Activated T-helper 1 cell treated with anti-CD3 and anti-CD28 coated beads, Interleukin-2, amount 50 U/mL, for 16 hours (primary cell): ENCODE measurements around the gene SPG21.
"Not testable (repeated sequence)": the region's sequence is repeated elsewhere in the genome, so short reads cannot be mapped to it uniquely, and the experiment has no call there.

Experiments
- DNase-seq, 2 donors: peaks; one replicate each; pipeline ENCODE4 v3.0.0-alpha.2; 2020; ENCODE audit warnings: low read depth in 1 of 2, low spot score in 1 of 2

SPG21 gene, protein sequence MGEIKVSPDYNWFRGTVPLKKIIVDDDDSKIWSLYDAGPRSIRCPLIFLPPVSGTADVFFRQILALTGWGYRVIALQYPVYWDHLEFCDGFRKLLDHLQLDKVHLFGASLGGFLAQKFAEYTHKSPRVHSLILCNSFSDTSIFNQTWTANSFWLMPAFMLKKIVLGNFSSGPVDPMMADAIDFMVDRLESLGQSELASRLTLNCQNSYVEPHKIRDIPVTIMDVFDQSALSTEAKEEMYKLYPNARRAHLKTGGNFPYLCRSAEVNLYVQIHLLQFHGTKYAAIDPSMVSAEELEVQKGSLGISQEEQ

GRCh38 chr15:64989416-64990167 is at the start of gene SPG21:
SPG21 (minus strand) TSS chr15:64989914; CDS start chr15:64983569, 6,345 bp downstream.
- peak; percentile 78 to 88 for DNase-seq

DNA sequence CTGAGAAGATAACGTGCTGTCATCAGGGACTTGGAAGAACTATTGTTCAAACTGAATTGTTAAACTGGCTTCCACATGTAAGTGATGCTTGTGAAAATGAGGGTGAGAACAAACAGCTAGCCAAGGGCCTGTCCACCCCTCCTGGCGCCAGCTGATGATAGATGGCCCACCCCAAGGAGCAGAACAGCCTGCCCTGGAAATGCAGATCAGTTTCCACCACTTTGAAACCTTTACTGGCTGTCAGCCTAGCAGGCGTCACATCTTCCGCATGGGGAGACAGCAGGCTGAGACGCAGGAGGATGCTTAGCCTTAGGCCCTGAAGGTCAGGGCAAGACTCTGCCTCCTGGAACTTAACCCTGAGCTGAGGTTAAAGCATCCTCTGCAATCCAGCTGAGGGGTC is 49.1 kb upstream of the SPG21 start:
- DNase-seq = no peak

DNA sequence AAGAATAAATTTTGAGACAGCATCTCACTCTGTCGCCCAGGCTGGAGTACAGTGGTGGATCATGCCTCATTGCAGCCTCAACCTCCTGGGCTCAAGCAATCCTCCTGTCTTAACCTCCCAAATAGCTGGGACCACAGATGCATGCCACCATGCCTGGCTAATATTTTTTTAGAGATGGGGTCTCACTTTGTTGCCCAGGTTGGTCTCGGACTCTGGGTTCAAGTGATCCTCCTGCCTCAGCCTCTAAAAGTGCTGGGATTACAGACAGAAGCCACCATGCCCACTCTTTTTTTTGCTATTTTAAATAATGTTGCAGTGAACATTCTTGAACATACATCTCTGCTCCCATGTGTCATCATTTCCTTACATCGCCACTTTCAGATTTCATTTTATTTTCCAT is 48.7 kb upstream of the SPG21 start:
- DNase-seq = no peak

GRCh38 chr15:65037309-65037708 is 47.6 kb upstream of the SPG21 start:
- DNase-seq = no peak

- DNase-seq = no peak
These were observed 45.0 kb upstream of the SPG21 start for GRCh38 chr15:65034719-65035118.

- DNase-seq = no peak
These were observed 44.0 kb upstream of the SPG21 start for GRCh38 chr15:65033659-65034269.

GRCh38 chr15:65032801-65033537 is 43.3 kb upstream of the SPG21 start:
- no peak for DNase-seq

DNA sequence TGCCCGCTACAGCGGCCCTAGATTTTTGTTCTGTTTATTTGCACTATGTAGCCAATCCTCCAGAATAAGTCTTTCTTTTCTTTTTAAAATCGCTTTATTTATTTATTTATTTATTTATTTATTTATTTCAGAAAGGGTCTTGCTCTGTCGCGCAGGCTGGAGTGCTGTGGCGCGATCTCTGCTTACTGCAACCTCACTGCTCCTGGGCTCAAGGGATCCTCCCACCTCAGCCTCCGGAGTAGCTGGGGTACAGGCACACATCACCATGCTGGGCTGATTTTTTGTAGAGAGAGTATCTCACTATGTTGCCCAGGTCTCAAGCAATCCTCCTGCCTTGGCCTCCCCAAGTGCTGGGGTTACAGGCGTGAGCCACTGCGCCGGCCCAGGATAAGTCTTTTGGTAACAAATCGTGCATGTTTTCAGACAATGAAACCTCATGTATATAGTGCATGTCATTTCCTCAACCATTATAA is 40.1 kb upstream of the SPG21 start:
- no peak for DNase-seq

DNA sequence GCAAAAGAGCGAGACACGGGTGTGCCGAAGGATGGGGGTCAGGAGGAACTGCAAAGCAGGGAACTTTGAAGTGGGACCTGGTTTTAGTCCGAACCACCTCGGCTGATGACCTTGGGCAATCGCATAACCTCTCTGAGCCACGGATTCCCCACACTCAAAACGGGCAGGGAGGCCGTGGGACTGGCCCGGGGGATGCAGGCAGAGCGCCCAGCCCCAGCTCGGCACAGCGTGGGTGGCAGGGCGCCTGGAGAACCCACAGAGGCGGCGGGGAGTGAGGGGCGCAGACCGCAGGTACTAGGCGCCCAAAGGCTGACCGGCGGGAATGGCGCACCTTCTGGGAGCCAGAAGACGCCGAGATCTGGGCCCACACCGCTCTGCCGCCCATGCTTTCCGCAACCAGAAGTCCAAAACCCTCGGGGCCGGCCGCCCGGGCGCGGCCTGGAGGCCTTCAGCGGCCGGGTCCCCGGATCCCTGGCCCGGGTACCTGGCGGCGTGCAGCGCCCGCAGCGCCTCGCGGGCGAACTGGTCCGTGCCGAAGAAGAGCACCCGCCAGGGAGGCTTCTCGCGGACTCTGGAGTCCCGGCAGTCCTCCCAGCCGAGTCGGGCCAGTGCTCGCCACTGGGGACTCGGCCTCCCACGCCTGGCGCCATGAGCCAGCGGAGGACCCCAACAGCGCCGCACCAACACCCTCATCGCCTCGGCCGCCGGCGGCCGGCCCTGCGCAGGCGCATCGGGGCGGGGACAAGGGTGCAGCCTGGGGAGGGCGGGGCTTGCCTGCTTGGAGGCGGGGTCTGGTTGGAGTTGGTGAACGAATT is 39.4 kb upstream of the SPG21 start, which contains the start of gene MTFMT:
MTFMT (minus strand) TSS at position 719 of the 815 bp plus-strand sequence; CDS start at position 693, 26 bp downstream.
- DNase-seq = peak; percentile 85 to 87

GRCh38 chr15:65028338-65028737 is 38.6 kb upstream of the SPG21 start:
- DNase-seq = no peak

- no peak for DNase-seq
These were observed 37.9 kb upstream of the SPG21 start for GRCh38 chr15:65027593-65027992.

DNA sequence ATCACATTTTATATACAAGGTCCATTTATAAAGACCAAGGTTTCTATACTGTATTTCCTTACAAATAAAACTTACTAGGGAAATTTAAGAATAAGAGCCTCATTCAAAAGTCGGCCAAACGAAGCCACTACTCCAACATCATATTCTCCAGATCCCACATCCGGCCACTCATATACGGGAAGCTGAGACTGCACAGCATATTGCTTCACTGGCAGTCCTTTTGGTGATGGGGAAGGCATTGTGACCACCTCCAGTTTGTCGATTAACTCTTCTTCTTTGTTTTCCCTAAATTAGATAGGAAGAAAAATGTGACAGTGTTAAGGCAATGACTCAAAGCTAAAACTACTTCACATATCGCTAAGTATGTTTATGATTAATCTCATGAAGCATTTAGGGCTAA is 37.0 kb upstream of the SPG21 start:
- DNase-seq = no peak

GRCh38 chr15:65021488-65021887 is 31.8 kb upstream of the SPG21 start:
- DNase-seq = no peak

DNA sequence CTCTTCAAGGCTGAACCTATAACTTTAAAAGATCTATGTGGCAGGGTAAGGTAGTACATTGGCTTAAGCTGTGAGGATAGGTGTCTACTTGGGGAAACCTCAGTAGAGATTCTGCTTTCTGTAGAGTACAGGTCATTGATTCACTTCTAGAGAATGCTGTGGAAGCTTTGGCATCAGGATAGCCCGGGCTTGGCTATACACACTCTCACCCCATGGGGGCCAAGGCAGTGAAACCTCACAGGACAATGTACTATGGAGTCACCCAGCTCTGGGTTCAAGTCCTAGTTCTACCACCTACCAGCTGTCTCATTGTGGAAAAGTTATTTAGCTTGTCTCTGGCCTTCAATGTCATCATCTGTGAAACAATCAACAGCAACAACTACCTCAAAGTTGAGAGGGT is 30.7 kb upstream of the SPG21 start:
- DNase-seq = no peak

GRCh38 chr15:65011198-65011597 is 21.5 kb upstream of the SPG21 start:
- DNase-seq = not testable (repeated sequence)

- no peak for DNase-seq
These were observed 19.3 kb upstream of the SPG21 start for GRCh38 chr15:65008983-65009382.

DNA sequence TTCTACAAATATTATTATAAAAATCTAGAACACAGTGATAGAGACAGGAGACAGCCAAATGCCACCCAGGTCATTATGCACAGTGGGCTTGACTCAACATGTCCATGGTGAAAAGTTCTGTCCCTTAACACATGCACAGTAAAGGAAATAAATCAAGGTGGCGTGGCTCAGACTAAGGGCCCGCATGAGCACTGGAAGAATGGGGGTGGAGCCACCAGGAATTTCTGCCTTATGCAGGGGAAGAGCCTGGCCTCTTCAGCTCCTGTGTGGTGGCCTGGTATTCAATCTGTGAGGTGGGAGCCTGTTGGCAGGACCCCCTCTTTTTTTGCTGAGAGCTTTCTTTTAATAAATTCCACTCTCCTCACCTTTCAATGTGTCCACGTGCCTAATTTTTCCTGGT is 17.2 kb upstream of the SPG21 start:
- no peak for DNase-seq

DNA sequence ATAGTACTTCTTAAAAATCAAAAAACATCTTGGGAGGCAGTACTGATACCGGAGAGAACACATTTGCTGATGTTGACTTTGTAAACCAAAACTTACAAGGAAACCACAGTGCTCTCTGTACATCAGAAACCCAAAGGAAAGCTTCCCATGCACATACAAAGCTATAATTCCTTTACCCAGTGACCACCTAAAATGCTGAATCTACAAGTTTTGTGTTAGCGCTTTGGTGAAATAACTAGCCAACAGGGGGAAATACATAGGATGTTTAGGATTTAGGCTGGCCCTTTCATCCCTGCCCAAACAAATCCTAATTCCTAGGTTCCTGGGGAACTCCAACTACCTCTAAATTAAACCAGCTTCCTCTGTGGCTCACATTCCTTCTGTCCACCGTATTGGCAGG is 15.3 kb upstream of the SPG21 start:
- DNase-seq = no peak

DNA sequence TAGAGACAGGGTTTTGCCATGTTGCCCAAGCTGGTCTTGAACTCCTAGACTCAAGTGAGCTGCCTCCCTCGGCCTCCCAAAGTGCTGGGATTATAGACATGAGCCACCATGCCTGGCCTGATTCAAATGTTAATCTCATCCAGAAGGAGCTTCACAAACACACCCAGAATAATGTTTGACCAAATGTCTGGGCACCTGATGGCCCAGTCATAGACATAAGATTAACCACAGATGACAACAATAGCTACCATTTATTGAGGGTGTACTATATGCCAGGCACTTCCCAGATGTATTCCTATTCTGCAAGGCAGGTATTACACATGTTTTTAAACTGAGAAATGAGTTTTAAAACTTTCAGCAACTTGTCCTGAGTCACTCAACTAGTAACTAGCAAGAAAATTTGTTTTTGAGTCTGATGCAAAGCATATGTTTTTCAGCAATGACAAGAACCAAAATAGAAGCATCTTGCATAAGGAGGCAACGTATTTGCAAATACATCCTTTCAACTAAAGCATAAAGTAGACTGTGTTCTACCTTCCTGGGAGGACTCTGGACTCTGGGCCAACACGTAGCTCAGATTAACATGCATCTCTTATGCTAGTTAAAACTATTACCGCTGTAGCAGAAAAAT is 8.1 kb upstream of the SPG21 start:
- no peak for DNase-seq

- DNase-seq = no peak
These were observed 7.4 kb upstream of the SPG21 start for GRCh38 chr15:64997066-64997465.
